NCI-H526 (cell line): ENCODE results near the gene RIBC2.

ENCODE experiments used
- DNase-seq, 2 experiments: peaks; one replicate each; lab custom pipeline; 2025; lab: John Stamatoyannopoulos, UW

The RIBC2 gene

DNA sequence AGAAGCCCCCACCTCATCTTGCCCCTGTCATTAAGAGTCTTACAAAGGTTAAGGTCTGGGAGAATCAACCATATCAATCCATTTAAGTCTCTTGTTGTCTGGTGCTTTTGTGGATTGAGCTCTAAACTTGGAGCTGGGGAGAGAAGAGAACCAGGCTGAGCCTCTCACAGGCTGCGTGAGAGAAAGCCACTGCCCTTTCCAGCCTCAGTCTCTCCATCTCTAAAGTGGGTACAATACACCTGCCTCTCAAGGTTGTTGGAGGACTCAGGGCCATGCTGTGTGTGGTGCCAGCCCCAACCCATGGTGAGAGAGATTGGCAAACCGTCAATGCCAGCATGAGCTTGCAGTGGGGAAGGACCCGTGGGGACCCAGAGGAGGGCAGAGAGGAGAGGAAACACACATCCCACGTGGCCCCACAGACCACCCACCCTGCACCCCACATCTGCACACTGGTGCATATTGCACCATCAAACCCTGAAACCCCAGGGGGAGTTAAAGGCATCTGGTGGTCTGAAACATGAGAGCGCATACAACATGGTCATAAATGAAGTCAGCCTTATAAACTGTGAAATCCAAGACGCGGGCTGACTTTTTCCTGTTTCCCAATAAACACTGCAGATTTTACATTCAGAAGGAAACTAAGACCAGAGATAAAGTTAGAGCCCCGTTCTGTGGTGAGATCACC, 61.7 kb downstream of the RIBC2 start:
- no peak for DNase-seq

DNA sequence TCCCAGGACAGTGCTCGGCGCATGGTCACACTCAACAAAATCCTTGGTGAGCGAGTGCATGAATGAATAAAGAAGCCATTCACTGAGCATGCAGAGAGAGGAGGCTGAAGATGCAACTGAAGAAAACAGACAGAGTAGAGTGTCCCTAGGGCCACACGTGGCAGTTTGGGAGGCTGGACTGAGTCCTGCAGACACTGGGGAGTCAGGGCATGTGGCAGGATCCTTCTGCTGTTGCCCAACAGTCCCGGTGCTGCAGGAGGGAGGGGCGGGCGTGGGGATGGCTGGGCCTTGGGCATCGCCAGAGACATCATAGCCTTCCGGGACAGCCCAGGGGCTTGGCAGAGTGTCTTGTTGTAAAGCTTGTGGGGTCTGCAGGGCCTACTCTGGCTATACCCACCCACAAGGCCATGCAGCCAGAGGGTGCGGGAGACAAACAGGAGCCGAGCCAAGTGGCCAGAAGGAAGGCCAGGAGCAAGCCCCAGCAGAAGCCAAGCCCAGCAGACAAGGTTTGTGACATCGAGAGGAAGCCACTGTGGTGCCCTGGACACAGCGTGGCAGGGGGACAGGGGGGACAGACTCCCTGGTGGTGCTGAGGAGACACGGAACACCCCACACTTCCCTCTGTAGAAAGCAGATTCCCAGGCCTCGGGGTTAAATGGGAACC, 62.5 kb downstream of the RIBC2 start:
- DNase-seq, result no peak

DNA sequence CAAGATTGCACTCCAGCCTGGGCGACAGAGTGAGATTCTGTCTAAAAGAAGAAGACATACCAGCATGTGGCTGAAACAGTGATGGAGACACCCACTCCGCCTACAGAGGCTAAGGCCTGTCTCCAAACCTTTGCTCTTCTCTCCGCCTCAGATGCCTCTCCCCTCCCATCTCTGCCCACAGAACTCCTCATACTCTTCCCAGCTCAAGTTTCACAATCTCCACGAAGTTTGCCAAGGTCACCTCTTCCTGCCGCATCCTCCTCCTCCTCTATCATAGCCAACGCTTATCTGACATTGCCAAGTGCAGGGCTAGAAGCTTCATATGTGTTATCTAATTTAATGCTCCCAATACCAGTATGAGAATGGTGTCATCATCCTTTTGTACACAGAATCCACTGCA, 63.3 kb downstream of the RIBC2 start:
- DNase-seq, result no peak

DNA sequence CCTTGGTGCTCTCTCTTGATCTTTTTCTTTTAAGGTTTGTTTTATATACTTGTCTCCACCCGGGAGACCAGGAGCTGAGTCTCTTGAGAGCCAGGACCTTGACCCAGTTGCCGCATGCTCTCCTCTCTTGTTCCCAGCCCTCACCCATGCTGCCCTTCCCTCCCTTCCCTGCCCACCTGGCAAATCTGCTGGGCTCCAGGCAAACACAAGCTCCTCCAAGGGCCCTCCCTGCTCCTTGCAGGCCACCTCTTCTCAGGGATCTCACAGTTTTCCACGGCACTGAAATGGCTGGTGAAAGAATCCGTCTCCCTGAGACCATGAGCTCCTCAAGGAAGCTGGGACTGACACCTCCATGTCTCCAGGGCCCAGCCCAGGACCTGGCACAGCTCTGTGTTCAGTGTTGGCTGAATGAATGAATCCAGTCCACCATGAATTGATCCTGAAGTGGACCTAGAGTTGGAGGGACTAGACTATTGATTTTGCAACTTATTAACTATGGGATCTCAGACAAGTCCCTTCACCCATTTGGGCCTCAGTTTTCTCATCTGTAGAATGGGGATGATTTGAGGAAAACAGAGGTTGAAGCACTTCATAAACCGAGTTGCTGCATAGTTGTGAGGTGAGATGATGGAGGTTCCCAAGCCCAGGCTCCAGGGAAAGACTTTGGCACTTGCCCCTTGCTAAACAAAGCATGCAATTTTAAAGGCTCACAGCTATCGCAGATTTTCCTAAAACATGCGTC, 64.0 kb downstream of the RIBC2 start:
- DNase-seq, result no peak

DNA sequence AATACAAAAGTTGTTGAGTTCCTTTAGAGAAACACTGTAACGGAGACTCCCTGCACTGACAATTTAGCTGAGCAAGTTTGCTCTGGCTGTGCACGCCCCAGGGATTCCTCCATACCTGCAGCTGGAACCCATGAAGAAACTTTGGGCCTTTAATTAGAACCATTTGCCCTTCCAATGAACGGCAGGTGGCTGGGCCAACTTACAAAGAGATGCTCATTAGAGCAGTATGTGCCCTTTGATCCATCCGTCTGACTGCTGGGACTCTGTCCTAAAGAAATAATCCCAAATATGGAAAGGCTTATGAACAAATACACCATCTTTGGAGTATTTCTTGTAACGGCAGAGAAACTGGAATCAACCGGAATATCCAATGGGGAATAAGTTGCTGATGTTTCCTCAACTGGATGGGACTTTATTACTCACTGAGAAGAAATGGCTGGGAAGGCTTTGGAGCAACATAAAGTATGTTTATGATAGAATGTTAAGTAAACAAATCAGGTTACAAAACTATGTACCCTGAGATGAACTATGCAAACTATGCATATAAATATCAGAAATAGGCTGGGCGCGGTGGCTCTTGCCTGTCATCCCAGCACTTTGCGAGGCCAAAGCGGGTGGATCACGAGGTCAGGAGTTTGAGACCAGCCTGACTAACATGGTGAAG, 64.7 kb downstream of the RIBC2 start:
- no peak for DNase-seq

DNA sequence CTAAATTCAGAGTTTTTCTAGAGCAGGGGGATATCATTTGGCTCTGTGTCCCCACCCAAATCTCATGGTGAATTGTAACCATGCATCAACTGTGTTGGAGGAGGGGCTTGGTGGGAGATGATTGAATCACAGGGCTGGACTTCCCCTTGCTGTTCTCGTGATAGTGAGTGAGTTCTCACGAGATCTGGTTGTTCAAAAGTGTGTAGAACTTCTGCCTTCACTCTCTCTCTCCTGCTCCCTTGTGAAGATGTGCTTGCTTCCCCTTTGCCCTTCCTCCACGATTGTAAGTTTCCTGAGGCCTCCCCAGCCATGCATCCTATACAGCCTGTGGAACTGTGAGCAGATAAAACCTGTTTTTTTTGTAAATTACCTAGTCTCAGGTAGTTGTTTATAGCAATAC, 67.2 kb downstream of the RIBC2 start:
- DNase-seq, result no peak

DNA sequence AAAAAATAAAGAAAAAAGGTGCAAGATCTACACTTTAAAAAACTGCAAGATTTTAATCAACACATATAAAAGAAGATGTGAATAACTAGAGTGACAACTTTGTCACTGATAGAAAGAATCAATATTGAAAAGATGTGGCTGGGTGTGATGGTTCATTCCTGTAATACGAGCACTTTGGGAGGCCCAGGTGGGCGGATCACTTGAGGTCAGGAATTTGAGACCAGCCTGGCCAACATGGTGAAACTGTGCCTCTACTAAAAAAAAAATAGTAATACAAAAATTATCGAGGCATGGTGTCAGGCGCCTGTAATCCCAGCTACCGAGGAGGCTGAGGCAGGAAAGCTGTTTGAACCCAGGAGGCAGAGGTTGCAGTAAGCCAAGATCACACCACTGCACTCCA, 68.2 kb downstream of the RIBC2 start:
- no peak for DNase-seq
